HG03558 (cell line): ENCODE measurements around the gene CD300LG.
"Not testable (repeated sequence)": the region's sequence is repeated elsewhere in the genome, so short reads cannot be mapped to it uniquely, and the experiment has no call there.

Experiments
- ATAC-seq: cut with Tn5 transposase; IDR thresholded peaks from one replicate; pipeline ENCODE4 v1.9.1; 2021; ENCODE audit warnings: moderate number of reproducible peaks; ENCODE audit not compliant: unreplicated experiment; ENCODE audit errors: extremely low read depth

CD300LG gene

GRCh38 chr17:43877031-43877430, 30.1 kb downstream of the CD300LG start:
- ATAC-seq = no peak

GRCh38 chr17:43877451-43878155, 30.6 kb downstream of the CD300LG start:
- no peak for ATAC-seq

- ATAC-seq = no peak
These were observed 31.5 kb downstream of the CD300LG start for GRCh38 chr17:43878260-43879175.

- ATAC-seq = no peak
These were observed 32.9 kb downstream of the CD300LG start for GRCh38 chr17:43879723-43880419.

DNA sequence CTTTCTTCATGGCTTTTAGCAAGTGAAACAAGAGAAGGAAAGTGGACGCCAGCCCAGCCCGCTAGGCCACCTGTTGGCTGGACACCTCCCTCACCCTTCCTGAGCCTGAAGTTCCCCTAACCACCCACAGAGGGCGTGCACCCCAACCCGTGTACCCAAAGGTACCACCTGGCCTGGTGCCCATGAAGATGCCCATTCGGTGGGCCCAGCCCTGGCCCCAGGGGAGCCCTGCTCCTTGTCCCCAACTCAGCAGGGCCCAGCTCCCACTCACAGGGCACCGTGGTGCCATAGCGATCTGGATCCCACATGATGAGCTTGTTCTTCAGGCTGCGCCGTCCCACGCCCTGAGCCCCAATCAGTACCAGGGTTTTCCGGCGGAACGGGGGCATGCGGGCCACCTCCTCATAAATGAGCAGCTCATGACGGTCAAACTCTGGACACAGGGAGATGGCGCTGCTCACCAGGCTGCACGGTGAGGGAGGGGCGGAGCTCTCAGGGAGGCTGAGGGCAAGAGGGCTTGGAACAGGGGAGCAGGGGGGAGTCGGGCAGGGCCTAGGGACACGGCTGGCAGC, 33.5 kb downstream of the CD300LG start:
- no peak for ATAC-seq

GRCh38 chr17:43881181-43881580, 34.2 kb downstream of the CD300LG start:
- no peak for ATAC-seq

DNA sequence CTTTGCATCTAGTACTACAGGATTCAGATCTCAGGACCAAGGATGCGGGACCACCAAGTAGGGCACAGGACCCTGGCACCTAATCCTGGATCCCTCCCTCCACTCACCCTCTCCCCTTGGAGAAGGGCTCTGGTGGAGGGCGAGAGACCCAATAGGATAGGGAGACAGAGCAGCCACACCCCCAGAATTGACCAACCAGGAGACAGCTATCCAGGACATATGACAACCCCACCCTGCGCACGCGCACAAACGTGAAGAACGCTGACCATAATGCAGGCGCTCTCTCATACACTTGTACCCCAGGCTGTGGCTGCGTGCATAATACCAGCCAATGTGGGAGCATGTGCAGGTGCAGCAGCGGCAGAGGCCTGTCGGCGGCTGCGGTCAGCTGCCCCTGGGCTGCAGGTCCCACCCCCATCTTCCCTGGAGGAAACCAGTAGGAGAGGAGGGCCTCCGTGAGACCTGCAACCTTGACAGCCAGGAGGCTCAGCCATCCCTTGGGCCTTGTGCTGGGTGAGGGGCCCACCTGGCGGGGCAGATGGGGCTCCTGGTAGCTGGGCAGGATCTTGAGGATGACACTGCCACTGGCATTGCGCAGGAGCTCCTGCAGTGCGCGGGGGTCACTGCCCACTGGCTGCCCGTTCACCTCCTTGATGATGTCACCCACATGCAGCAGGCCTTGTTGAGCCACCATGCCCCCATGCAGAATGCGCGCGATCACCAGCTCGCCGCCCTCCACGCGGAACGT, 35.0 kb downstream of the CD300LG start:
- no peak for ATAC-seq

DNA sequence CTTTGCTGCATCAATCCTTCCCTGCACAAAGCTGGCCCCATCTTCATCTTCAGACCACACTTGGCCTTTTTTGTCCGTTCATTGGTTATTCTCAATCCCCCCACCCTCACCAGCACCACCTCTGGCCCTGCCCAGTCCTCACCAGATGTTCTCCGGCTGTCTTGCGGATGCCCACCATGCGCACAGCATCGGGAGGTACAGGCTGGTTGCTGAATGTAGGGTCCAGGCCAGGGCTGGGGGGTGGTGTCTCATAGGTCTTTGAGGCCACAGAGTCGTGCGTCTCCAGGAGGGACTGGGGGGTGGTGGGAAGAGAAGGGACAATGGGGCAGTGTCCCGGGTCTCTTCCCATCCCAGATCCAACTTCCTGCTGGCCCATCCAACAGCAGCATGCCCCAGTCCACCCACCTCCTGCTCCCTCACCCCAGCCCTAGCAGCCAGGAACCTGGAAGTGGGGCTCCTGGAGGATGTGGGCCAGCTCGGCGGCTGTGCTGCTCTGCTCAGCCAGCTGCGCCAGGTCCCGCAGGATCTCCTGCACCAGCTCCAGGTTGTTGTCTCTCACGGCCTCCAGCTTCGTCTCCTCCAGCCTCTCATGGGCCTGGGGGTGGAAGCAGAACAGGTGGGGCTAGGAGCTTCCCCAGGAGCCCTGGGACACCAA, 35.9 kb downstream of the CD300LG start:
- ATAC-seq = no peak

GRCh38 chr17:43888548-43888947, 41.6 kb downstream of the CD300LG start:
- ATAC-seq = no peak

DNA sequence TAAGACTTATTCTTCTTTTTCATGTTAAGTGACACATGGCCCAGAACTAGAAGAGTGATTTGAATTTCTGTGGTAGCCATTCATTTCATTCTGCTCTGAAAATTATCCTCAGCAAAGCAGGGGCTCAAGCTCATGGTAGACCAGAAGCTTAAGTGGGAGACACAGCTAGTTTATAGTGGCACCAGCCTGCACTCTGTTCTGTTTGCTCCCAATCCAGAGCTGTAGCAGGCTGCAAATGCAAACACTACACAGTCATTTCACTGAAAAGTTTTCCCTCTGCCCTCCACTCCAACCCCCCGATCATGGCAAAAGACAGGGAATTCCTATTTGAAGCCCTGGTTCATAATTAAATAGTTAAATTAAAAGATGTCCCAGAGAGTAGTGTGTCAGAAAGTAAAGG, 43.3 kb downstream of the CD300LG start:
- no peak for ATAC-seq

DNA sequence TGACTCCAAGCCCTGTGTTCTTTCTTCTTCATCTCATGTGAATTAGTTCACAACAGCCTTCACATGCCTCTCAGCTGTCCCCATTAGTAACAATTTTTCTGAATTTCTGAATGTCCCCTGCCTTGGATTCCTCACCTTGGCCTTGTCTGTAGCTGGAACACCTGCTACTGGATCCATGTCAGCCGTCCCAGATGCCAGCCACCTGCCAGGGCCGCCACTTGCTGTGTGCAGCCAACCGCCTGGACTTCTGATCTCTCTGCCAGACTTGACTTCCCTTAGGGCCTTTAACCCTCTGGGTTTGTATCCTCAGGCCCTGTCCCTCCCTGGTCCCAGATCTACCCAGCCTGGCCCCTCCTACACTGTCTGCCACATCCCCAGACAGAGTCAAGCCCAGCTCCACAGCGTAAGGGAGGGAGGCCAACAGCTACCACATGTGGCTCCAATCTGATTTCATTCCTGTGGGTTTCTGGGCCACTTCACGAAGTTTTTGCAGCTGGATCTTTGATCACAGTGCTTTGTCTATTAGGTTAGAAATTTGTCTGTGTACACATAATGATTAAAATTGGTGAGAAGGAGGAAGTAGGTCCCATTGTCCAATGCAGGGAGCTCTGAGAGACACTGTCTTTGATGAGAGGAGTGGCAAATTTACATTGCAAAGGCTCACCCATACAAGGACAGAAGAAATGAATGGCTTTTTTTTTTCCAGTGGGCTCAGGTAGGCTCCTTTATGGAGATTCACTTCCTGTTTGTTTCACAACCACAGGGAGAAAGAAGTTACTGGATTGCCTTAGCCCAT, 45.1 kb downstream of the CD300LG start:
- no peak for ATAC-seq

GRCh38 chr17:43892647-43892952, 45.6 kb downstream of the CD300LG start:
- ATAC-seq = no peak

GRCh38 chr17:43894494-43894893, 47.5 kb downstream of the CD300LG start:
- ATAC-seq = not testable (repeated sequence)

DNA sequence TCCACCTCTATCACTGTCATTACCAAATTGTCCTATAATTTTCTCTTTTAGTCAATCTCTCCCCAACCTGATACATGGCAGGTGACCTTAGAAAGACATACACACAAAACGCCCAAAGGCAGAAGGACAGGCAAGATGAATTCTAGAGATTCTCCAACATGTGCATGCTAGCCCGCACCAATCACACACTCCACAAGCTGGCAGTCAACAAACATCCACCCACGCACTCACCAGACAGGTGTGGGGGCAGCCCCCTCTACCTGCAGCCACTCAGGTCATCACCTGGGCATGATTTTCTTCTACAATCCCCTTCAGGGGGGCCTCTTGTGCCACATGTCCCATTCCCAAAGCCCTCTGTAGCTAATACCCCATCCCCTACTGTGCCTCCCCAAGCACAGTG, 50.9 kb downstream of the CD300LG start:
- no peak for ATAC-seq

DNA sequence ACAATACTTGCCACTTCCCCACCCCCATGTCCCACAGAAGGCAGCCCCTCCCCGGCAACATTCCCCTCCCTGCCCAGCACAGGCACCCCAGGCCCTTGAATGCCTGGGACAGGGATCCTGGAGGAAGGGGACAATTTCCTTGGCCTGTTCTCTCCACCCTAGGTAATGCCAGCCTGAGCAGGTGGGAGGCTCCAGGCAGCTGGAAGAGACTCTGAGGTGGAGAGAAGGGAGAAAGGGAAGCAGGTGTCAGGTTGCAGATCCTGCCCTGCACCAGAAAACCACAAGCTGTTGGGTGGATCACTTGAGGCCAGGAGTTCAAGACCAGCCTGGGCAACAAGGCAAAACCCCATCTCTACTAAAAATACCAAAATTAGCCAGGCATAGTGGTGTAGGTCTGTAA, 51.5 kb downstream of the CD300LG start:
- ATAC-seq = no peak

GRCh38 chr17:43900183-43900857, 53.3 kb downstream of the CD300LG start:
- ATAC-seq = no peak

GRCh38 chr17:43900858-43901754, 54.1 kb downstream of the CD300LG start:
- ATAC-seq = no peak
